WTC11 (cell line): Measurements from ENCODE around the gene FAM131C.

Experiments
- ATF3 ChIP-seq: sonication (generic); formaldehyde crosslinking; conservative IDR thresholded peaks from 2 replicates; pipeline ENCODE4 v1.8.1; 2022; ENCODE audit warnings: mild to moderate bottlenecking, missing genetic modification reagents
- CTCF ChIP-seq: fragments of 200-600 bp; IDR thresholded peaks from 2 replicates; pipeline ENCODE4 v1.8.0; 2022; ENCODE audit warnings: antibody characterized with exemption
- E2F1 ChIP-seq: sonication (generic); formaldehyde crosslinking; IDR thresholded peaks from 2 replicates; pipeline ENCODE4 v1.8.0; 2022; ENCODE audit warnings: mild to moderate bottlenecking, missing genetic modification reagents
- KAT7 ChIP-seq: sonication (generic); formaldehyde crosslinking; IDR thresholded peaks from 2 replicates; pipeline ENCODE4 v1.8.1; 2023; ENCODE audit warnings: missing genetic modification reagents, mild to moderate bottlenecking, borderline replicate concordance
- MAX ChIP-seq: sonication (generic); formaldehyde crosslinking; IDR thresholded peaks from 2 replicates; pipeline ENCODE4 v1.8.0; 2022; ENCODE audit warnings: mild to moderate bottlenecking, missing genetic modification reagents
- NR3C1 ChIP-seq: sonication (generic); formaldehyde crosslinking; conservative IDR thresholded peaks from 2 replicates; pipeline ENCODE4 v1.8.1; 2023; ENCODE audit warnings: low read depth, mild to moderate bottlenecking, missing genetic modification reagents
- PREB ChIP-seq: sonication (generic); formaldehyde crosslinking; IDR thresholded peaks from 2 replicates; pipeline ENCODE4 v1.8.1; 2022; ENCODE audit warnings: mild to moderate bottlenecking, missing genetic modification reagents, moderate library complexity, borderline replicate concordance
- TCF7 ChIP-seq: sonication (generic); formaldehyde crosslinking; IDR thresholded peaks from 2 replicates; pipeline ENCODE4 v1.8.0; 2022; ENCODE audit warnings: mild to moderate bottlenecking, low read depth, missing genetic modification reagents, moderate library complexity
- TEAD1 ChIP-seq: sonication (generic); formaldehyde crosslinking; IDR thresholded peaks from 2 replicates; pipeline ENCODE4 v1.8.0; 2022; ENCODE audit warnings: mild to moderate bottlenecking, missing genetic modification reagents
- ZNF232 ChIP-seq: sonication (generic); formaldehyde crosslinking; IDR thresholded peaks from 2 replicates; pipeline ENCODE4 v1.8.0; 2022; ENCODE audit warnings: mild to moderate bottlenecking, missing genetic modification reagents

GRCh38 chr1:16043521-16043920 is 29.9 kb downstream of the FAM131C start, which contains the start of gene CLCNKB:
- TF ChIP-seq CTCF (no peak), ZNF232 (CRISPR knock-in tag) (no peak), E2F1 (CRISPR knock-in tag) (no peak), TCF7 (CRISPR knock-in tag) (no peak), TEAD1 (CRISPR knock-in tag) (no peak), KAT7 (CRISPR knock-in tag) (no peak), PREB (CRISPR knock-in tag) (no peak), MAX (CRISPR knock-in tag) (no peak), ATF3 (CRISPR knock-in tag) (no peak), NR3C1 (CRISPR knock-in tag) (no peak)
